PC-3 (cell line): Measurements from ENCODE around the gene TDRKH. TPM values are rescaled to one million over a fixed set of nuclear protein-coding genes. Genes with fewer than 3 reads are reported as not detected.

Experiments
- ATAC-seq: fragments of 200-7000 bp; cut with Tn5 transposase; 2 replicates; pipeline ENCODE4 v1.9.1; 2020; ENCODE audit warnings: mild to moderate bottlenecking, moderate library complexity
- BruUV-seq: library from RNA; stranded (reverse); fragments of 400-500 nt; replicated peaks from 2 replicates; lab custom pipeline; 2021; lab: Mats Ljungman, UMichigan
- CTCF ChIA-PET: fragments of 300-600 bp; sonication (Branson Sonifier 250); formaldehyde crosslinking; loops from one replicate; lab custom pipeline; 2022; ENCODE audit warnings: antibody characterized with exemption; lab: Charles Lee
- POLR2A ChIA-PET: fragments of 300-600 bp; sonication (Branson Sonifier 250); formaldehyde crosslinking; loops from one replicate; lab custom pipeline; 2022; ENCODE audit warnings: antibody characterized with exemption; ENCODE audit not compliant: unreplicated experiment; lab: Charles Lee
- DNase-seq: peaks from one replicate; pipeline ENCODE4 v3.0.0-alpha.2; 2015
- H2AFZ ChIP-seq: fragments of 300-600 bp; sonication (generic); 2 replicates; pipeline ENCODE4 v1.6.0; 2016; ENCODE audit warnings: antibody characterized with exemption, low read length
- H3F3A ChIP-seq: fragments of 300-600 bp; sonication (generic); one replicate; pipeline ENCODE4 v1.6.0; 2017; ENCODE audit warnings: antibody characterized with exemption, low read length, control low read depth, mild to moderate bottlenecking; ENCODE audit not compliant: unreplicated experiment
- H3K27ac ChIP-seq: fragments of 300-600 bp; sonication (generic); 2 replicates; pipeline ENCODE4 v1.5.1; 2016; ENCODE audit warnings: mild to moderate bottlenecking, low read length
- H3K27me3 ChIP-seq: fragments of 300-600 bp; sonication (generic); 2 replicates; pipeline ENCODE4 v1.6.1; 2016; ENCODE audit warnings: low read length, mixed read lengths
- H3K36me3 ChIP-seq: fragments of 300-600 bp; sonication (generic); 2 replicates; pipeline ENCODE4 v1.6.1; 2016; ENCODE audit warnings: low read depth, mixed run types, low read length, mixed read lengths
- H3K4me1 ChIP-seq: fragments of 300-600 bp; sonication (generic); 2 replicates; pipeline ENCODE4 v1.5.1; 2016; ENCODE audit warnings: low read length; ENCODE audit not compliant: insufficient read depth
- H3K4me2 ChIP-seq: fragments of 300-600 bp; sonication (generic); 2 replicates; pipeline ENCODE4 v1.6.0; 2016; ENCODE audit warnings: low read length
- H3K4me3 ChIP-seq: fragments of 300-600 bp; sonication (generic); 2 replicates; pipeline ENCODE4 v1.5.1; 2016; ENCODE audit warnings: mild to moderate bottlenecking, low read length, mixed read lengths
- H3K79me2 ChIP-seq: fragments of 300-600 bp; sonication (generic); 2 replicates; pipeline ENCODE4 v1.6.1; 2017; ENCODE audit warnings: low read length, mixed read lengths
- H3K9ac ChIP-seq: fragments of 300-600 bp; sonication (generic); 2 replicates; pipeline ENCODE4 v1.6.0; 2016; ENCODE audit warnings: mild to moderate bottlenecking, low read length
- H3K9me2 ChIP-seq: fragments of 300-600 bp; sonication (generic); replicated peaks from 2 replicates; pipeline ENCODE4 v1.6.1; 2016; ENCODE audit warnings: mixed run types, low read length, mixed read lengths
- H3K9me3 ChIP-seq: fragments of 300-600 bp; sonication (generic); 2 replicates; pipeline ENCODE4 v1.6.1; 2016; ENCODE audit warnings: low read length, mixed read lengths
- H4K20me1 ChIP-seq: fragments of 300-600 bp; sonication (generic); 2 replicates; pipeline ENCODE4 v1.6.1; 2016; ENCODE audit warnings: low read length, mixed read lengths
- CTCF ChIP-seq: fragments of 300-600 bp; sonication (generic); conservative IDR thresholded peaks from 2 replicates; pipeline ENCODE4 v1.5.1; 2017; ENCODE audit warnings: antibody characterized with exemption, low read depth, mild to moderate bottlenecking, low read length
- EZH2 ChIP-seq: fragments of 300-600 bp; sonication (generic); IDR thresholded peaks from one replicate; pipeline ENCODE4 v1.6.1; 2017; ENCODE audit warnings: antibody characterized with exemption, mild to moderate bottlenecking, low read length; ENCODE audit not compliant: unreplicated experiment
- EZH2phosphoT487 ChIP-seq: fragments of 300-600 bp; sonication (generic); IDR thresholded peaks from 2 replicates; pipeline ENCODE4 v1.6.1; 2018; ENCODE audit warnings: mild to moderate bottlenecking, antibody characterized with exemption, low read length, borderline replicate concordance
- intact Hi-C: fragments of 100-400 bp; cut with micrococcal nuclease; formaldehyde crosslinking; loops from 2 replicates; pipeline ENCODE4 v1.9.0; 2023
- total RNA-seq: library from RNA; depleted of rRNA; stranded (reverse); fragments of >200 nt; gene quantifications from 2 replicates; pipeline ENCODE4 v1.2.3, GENCODE V29; 2014

TDRKH gene
- total RNA-seq, 1 experiment from 2014 or later: 15.2 TPM

GRCh38 chr1:151827853-151828252 is 37.6 kb upstream of the TDRKH start:
- Histone ChIP-seq H3K9ac (no peak overlapping the region), H3K4me1 (peaks cover 8% of the 10 kb centered on the region; the same call in 1 of the 2 replicates), H3K27me3 (no peaks in the 10 kb centered on the region), H3K36me3 (no peaks in the 10 kb centered on the region), H3K9me3 (no peaks in the 10 kb centered on the region), H3F3A (no peaks in the 10 kb centered on the region), H2AFZ (no peak overlapping the region), H3K9me2 (no peaks in the 10 kb centered on the region), H3K4me2 (no peak overlapping the region), H3K4me3 (no peak overlapping the region), H3K79me2 (no peaks in the 10 kb centered on the region), H4K20me1 (no peaks in the 10 kb centered on the region), H3K27ac (no peak overlapping the region)
- intact Hi-C loops: no loop called here
- no peak for DNase-seq
- TF ChIP-seq EZH2phosphoT487: no peak
- no peak for TF ChIP-seq CTCF
- TF ChIP-seq EZH2: no peak
- BruUV-seq: no TSS peak
- no peak for ATAC-seq
- POLR2A ChIA-PET: no interaction called here
- CTCF ChIA-PET: no interaction called here

GRCh38 chr1:151825751-151826660 is 35.7 kb upstream of the TDRKH start:
- ChIA-PET POLR2A (no interaction called here), CTCF (no interaction called here)
- H3K9ac ChIP-seq: no peak overlapping the region
- ATAC-seq: no peak
- no peak overlapping the region for H2AFZ ChIP-seq
- no peak overlapping the region for H3K4me3 ChIP-seq
- H3K27me3 ChIP-seq: no peaks in the 10 kb centered on the region
- no peaks in the 10 kb centered on the region for H3K9me2 ChIP-seq
- intact Hi-C loops: no loop called here
- no peaks in the 10 kb centered on the region for H4K20me1 ChIP-seq
- no peaks in the 10 kb centered on the region for H3K79me2 ChIP-seq
- no peak overlapping the region for H3K27ac ChIP-seq
- no peaks in the 10 kb centered on the region; the same call in 1 of the 2 replicates for H3K4me1 ChIP-seq
- H3F3A ChIP-seq: no peaks in the 10 kb centered on the region
- TF ChIP-seq EZH2phosphoT487 (no peak), CTCF (no peak), EZH2 (no peak)
- no peak for DNase-seq
- BruUV-seq: no TSS peak
- H3K4me2 ChIP-seq: no peak overlapping the region
- H3K9me3 ChIP-seq: no peaks in the 10 kb centered on the region
- no peaks in the 10 kb centered on the region for H3K36me3 ChIP-seq

GRCh38 chr1:151825204-151825603 is 34.9 kb upstream of the TDRKH start:
- H4K20me1 ChIP-seq: no peaks in the 10 kb centered on the region
- H3K4me3 ChIP-seq: no peak overlapping the region
- intact Hi-C loops: no loop called here
- no peaks in the 10 kb centered on the region for H3K79me2 ChIP-seq
- no peaks in the 10 kb centered on the region for H3K9me2 ChIP-seq
- DNase-seq (no peak), ATAC-seq (no peak)
- H3K27ac ChIP-seq: no peak overlapping the region
- H3K4me1 ChIP-seq: peaks cover 4% of the 10 kb centered on the region; the same call in 1 of the 2 replicates
- H3K4me2 ChIP-seq: no peak overlapping the region
- no peaks in the 10 kb centered on the region for H3K27me3 ChIP-seq
- no peak overlapping the region for H2AFZ ChIP-seq
- no TSS peak for BruUV-seq
- TF ChIP-seq CTCF (no peak), EZH2 (no peak)
- H3K9ac ChIP-seq: no peak overlapping the region
- H3K9me3 ChIP-seq: no peaks in the 10 kb centered on the region
- POLR2A ChIA-PET: no interaction called here
- H3K36me3 ChIP-seq: no peaks in the 10 kb centered on the region
- CTCF ChIA-PET: no interaction called here
- H3F3A ChIP-seq: no peaks in the 10 kb centered on the region
